ENCODE results near the gene GOLGA8B.

DNA sequence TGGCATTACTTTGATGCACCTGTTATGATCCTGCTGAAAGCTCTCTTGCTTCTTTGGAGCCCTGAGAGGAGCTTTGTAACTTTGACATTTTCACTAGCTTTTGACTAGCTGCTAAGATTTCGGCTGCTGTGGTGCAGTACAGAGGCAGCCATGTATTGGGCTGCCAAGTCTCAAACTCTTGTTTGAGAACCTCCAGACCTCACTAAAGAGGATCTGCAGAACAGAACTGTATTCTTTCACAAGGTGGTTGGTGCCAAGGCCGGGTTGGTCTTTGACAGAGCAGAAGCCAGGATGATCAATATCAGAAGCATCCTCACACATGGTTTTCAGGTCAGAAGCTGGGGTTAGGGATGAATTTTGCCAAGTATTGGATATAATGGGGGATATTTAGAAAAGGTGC is 34.6 kb upstream of the GOLGA8B start:
- no peak for TF ChIP-seq EZH2phosphoT487 (IDR thresholded peaks at IDR 0.05; ENCODE audit: borderline replicate concordance, low read depth, low read length)
- TF ChIP-seq, protein P1, sequence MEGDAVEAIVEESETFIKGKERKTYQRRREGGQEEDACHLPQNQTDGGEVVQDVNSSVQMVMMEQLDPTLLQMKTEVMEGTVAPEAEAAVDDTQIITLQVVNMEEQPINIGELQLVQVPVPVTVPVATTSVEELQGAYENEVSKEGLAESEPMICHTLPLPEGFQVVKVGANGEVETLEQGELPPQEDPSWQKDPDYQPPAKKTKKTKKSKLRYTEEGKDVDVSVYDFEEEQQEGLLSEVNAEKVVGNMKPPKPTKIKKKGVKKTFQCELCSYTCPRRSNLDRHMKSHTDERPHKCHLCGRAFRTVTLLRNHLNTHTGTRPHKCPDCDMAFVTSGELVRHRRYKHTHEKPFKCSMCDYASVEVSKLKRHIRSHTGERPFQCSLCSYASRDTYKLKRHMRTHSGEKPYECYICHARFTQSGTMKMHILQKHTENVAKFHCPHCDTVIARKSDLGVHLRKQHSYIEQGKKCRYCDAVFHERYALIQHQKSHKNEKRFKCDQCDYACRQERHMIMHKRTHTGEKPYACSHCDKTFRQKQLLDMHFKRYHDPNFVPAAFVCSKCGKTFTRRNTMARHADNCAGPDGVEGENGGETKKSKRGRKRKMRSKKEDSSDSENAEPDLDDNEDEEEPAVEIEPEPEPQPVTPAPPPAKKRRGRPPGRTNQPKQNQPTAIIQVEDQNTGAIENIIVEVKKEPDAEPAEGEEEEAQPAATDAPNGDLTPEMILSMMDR (conservative IDR thresholded peaks at IDR 0.05; ENCODE audit: low read length) = no peak

Measured in OCI-LY7 (cell line).